K562 (cell line): ENCODE data around the gene KRT1. TPM values are rescaled to one million over a fixed set of nuclear protein-coding genes. Genes with fewer than 3 reads are reported as not detected.

ENCODE experiments used
- ATAC-seq: fragments of 200-7000 bp; cut with Tn5 transposase; 3 replicates; pipeline ENCODE4 v1.9.1; 2020; ENCODE audit warnings: moderate library complexity
- BruUV-seq: library from RNA; stranded (reverse); fragments of 400-500 nt; replicated peaks from 2 replicates; lab custom pipeline; 2021; lab: Mats Ljungman, UMichigan
- CTCF ChIA-PET: fragments of 300-600 bp; formaldehyde crosslinking; extraction: SDS; loops from one replicate; lab custom pipeline; 2021; ENCODE audit warnings: low intra/inter-chr PET ratio; lab: Yijun Ruan, JAX
- POLR2A ChIA-PET: fragments of 300-600, 350-650 bp; sonication (Branson Sonifier 250); formaldehyde crosslinking; extraction: SDS; loops from one replicate; lab custom pipeline; 2021; ENCODE audit warnings: antibody characterized with exemption, inconsistent platforms; lab: Yijun Ruan, JAX
- DNase-seq, 4 experiments: peaks; one replicate each; pipeline versions ENCODE4 v3.0.0 to v3.0.0-alpha.2; 2011 to 2018; ENCODE audit warnings: low spot score in 3 of 4, mixed read lengths in 3 of 4; ENCODE audit errors: extremely low read depth in 1 of 4
- FAIRE-seq: peaks from 2 replicates; lab custom pipeline; 2011; peaks lifted over from hg19 to GRCh38; lab: Jason Lieb, UNC
- H2AFZ ChIP-seq: 2 replicates; pipeline ENCODE4 v1.6.0; 2011; ENCODE audit warnings: low read depth, low read length, control low read depth, inconsistent platforms
- H3K27ac ChIP-seq: fragments of 200-600 bp; 3 replicates; pipeline ENCODE4 v1.8.0; 2011; ENCODE audit warnings: low read depth, mild to moderate bottlenecking, control low read depth, inconsistent platforms, low read length, moderate library complexity, mixed read lengths; ENCODE audit errors: extremely low read depth
- H3K27me3 ChIP-seq, 2 experiments: fragments of 300-600 bp in 1 of 2; 2 replicates in 1 of 2; 3 replicates in 1 of 2; pipeline versions ENCODE4 v1.6.0 to v1.8.0; 2011; ENCODE audit warnings: inconsistent platforms in 2 of 2, low read length in 2 of 2, mild to moderate bottlenecking in 1 of 2, mixed read lengths in 1 of 2, moderate library complexity in 1 of 2; ENCODE audit not compliant: control insufficient read depth in 2 of 2, insufficient read depth in 2 of 2
- H3K36me3 ChIP-seq: fragments of 300-600 bp; 3 replicates; pipeline ENCODE4 v1.8.0; 2011; ENCODE audit warnings: mild to moderate bottlenecking, low read length, inconsistent platforms; ENCODE audit not compliant: control insufficient read depth, insufficient read depth
- H3K4me1 ChIP-seq, 2 experiments: fragments of 200-600 bp in 1 of 2; replicated peaks in 1 of 2; 2 replicates in 1 of 2; 3 replicates in 1 of 2; pipeline versions ENCODE4 v1.5.1 to v1.8.0; 2011; ENCODE audit warnings: inconsistent platforms in 2 of 2, low read length in 2 of 2, mild to moderate bottlenecking in 1 of 2, mixed read lengths in 1 of 2, moderate library complexity in 1 of 2; ENCODE audit not compliant: control insufficient read depth in 2 of 2, insufficient read depth in 2 of 2
- H3K4me2 ChIP-seq: 2 replicates; pipeline ENCODE4 v1.6.1; 2011; ENCODE audit warnings: low read length, control low read depth, inconsistent platforms, mixed read lengths; ENCODE audit not compliant: insufficient read depth
- H3K4me3 ChIP-seq: fragments of 200-600 bp; sonication (generic), shearing (Covaris generic); 2 replicates; pipeline ENCODE4 v1.5.1; 2016; ENCODE audit warnings: control low read depth, inconsistent platforms
- H3K79me2 ChIP-seq: fragments of 200-600 bp; 3 replicates; pipeline ENCODE4 v1.8.0; 2011; ENCODE audit warnings: low read length, inconsistent platforms; ENCODE audit not compliant: control insufficient read depth, insufficient read depth
- H3K9ac ChIP-seq, 2 experiments: 2 replicates each; pipeline versions ENCODE4 v1.6.0 to v1.6.1; 2011; ENCODE audit warnings: low read depth in 2 of 2, low read length in 2 of 2, control low read depth in 1 of 2, inconsistent platforms in 1 of 2, mild to moderate bottlenecking in 1 of 2, mixed read lengths in 1 of 2; ENCODE audit not compliant: insufficient read depth in 1 of 2
- H3K9me1 ChIP-seq: one replicate; pipeline ENCODE4 v1.6.0; 2011; ENCODE audit warnings: inconsistent platforms, mild to moderate bottlenecking, low read length, moderate library complexity; ENCODE audit not compliant: control insufficient read depth, insufficient read depth
- H3K9me3 ChIP-seq: replicated peaks from 2 replicates; pipeline ENCODE4 v1.5.1; 2011; ENCODE audit warnings: low read depth, low read length, inconsistent platforms; ENCODE audit not compliant: control insufficient read depth, insufficient read depth
- H4K20me1 ChIP-seq: replicated peaks from 2 replicates; pipeline ENCODE4 v1.6.1; 2011; ENCODE audit warnings: low read length, inconsistent platforms, mixed read lengths; ENCODE audit not compliant: control insufficient read depth, insufficient read depth
- MAZ ChIP-seq, 2 experiments: fragments of 450-650 bp in 1 of 2; sonication (generic) in 1 of 2; formaldehyde crosslinking; IDR thresholded peaks in 1 of 2; conservative IDR thresholded peaks in 1 of 2; 2 replicates each; pipeline versions ENCODE4 v1.4.0 to v1.5.0; 2020; ENCODE audit warnings: mild to moderate bottlenecking in 1 of 2, missing genetic modification reagents in 1 of 2
- RBM25 ChIP-seq: fragments of 200-400 bp; formaldehyde crosslinking; IDR thresholded peaks from 2 replicates; pipeline ENCODE4 v1.6.1; 2018; ENCODE audit warnings: low read length, low read depth, moderate library complexity; ENCODE audit not compliant: severe bottlenecking
- WGBS: fragments of 100-300 bp; shearing (Covaris generic); methylation state at CpG from one replicate; pipeline ENCODE4 v1.1.6; 2016; ENCODE audit warnings: low coverage, mixed read lengths; ENCODE audit not compliant: insufficient coverage; ENCODE audit errors: missing lambda C conversion rate; 5-methylcytosine and 5-hydroxymethylcytosine counted together
- in situ Hi-C: fragments of 300-500 bp; cut with MboI; formaldehyde crosslinking; loops from 4 replicates; pipeline ENCODE4 v1.15.0; 2018; ENCODE audit warnings: inconsistent platforms, mixed read lengths
- intact Hi-C: fragments of 100-400 bp; cut with micrococcal nuclease; formaldehyde crosslinking; loops from 2 replicates; pipeline ENCODE4 v1.14.2; 2022
- polyA plus RNA-seq, 8 experiments: library from polyadenylated mRNA; depleted of rRNA in 4 of 8; stranded (reverse) in 5 of 8; unstranded in 3 of 8; fragments of >200 nt; fragmentation: Nextera tagmentation in 2 of 8; fragmentation: Illumina TruSeq in 1 of 8; extraction: Ambion mirVana in 2 of 8; extraction: Trizol in 1 of 8; gene quantifications; 2 replicates each; pipeline versions ENCODE4 v1.2.1 to v1.2.3, GENCODE V29; 2011 to 2014; ENCODE audit warnings: inconsistent platforms in 1 of 8, missing spikeins in 1 of 8
- total RNA-seq, 7 experiments: library from RNA; depleted of rRNA in 6 of 7; stranded (reverse); fragments of >200 nt in 6 of 7; fragmentation: Illumina TruSeq in 2 of 7; extraction: Trizol in 2 of 7; gene quantifications; 2 replicates each; pipeline versions ENCODE4 v1.2.1 to v1.2.3, GENCODE V29; 2011 to 2021; ENCODE audit warnings: low replicate concordance in 1 of 7
- TF ChIP-seq, protein P1 (sequence below): fragments of 450-650 bp; formaldehyde crosslinking; IDR thresholded peaks from 2 replicates; pipeline ENCODE4 v1.4.0; 2020; ENCODE audit warnings: mild to moderate bottlenecking

KRT1 gene
- total and polyA plus RNA-seq, 9 of the 15 experiments (the other 6 are each of a cell fraction or from before 2014, with no cell fraction given): 0.18 TPM; not detected in 8

- FAIRE-seq: no peak
- ChIA-PET CTCF (no interaction called here), POLR2A (interaction anchor here (0.6 to 0.7 kb wide), 2 partner anchors 14 to 34 kb away, joined by 3 read pairs; no protein-coding TSS in a partner anchor)
- in situ Hi-C loops: no loop called here
- Histone ChIP-seq H3K9ac (no peak overlapping the region), H3K9me1 (no peaks in the 10 kb centered on the region), H2AFZ (no peak overlapping the region), H3K27me3 (peaks cover 15 to 57% of the 10 kb centered on the region in 2 experiments; a peak in 3 of 5 replicates), H3K9me3 (no peaks in the 10 kb centered on the region), H3K4me3 (no peak overlapping the region), H3K4me2 (no peak overlapping the region), H4K20me1 (peaks cover 7% of the 10 kb centered on the region; the same call in 1 of the 2 replicates), H3K36me3 (no peaks in the 10 kb centered on the region), H3K4me1 (peaks cover 0 to 10% of the 10 kb centered on the region in 2 experiments; a peak in 1 of 5 replicates), H3K27ac (no peak overlapping the region), H3K79me2 (no peaks in the 10 kb centered on the region)
- WGBS: 3% methylated on average over 3 of the region's 3 CpGs
- intact Hi-C loops: loop anchor here (10.0 kb wide), 2 partner anchors 110 to 180 kb away; no protein-coding TSS in a partner anchor
- no TSS peak for BruUV-seq
- ATAC-seq: no peak
- TF ChIP-seq MAZ (CRISPR knock-in tag; conservative IDR thresholded peaks at IDR 0.05 in 1 of 2, IDR thresholded peaks at IDR 0.05 in 1 of 2) (no peak), RBM25 (peak; percentile 62)
- no peak for DNase-seq
Observed at GRCh38 chr12:52695039-52695438, 14.8 kb upstream of the KRT1 start.

DNA sequence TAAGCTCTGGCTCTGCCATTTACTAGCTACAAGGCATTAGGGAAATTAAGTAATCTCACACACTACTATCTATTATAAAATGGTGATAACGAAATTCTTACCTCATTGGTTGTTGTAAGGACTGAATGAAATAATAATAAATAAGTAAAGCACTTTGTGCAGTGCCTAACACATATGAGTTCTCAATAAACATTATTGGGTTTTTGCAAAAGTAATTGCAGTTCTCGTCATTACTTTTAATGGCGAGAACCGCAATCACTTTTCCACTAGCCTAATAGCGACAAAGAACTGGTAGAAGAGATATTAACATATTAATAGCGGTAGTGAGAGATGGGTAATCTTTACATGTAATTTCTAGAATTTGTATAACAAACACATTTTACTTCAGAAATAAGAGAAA, 13.9 kb upstream of the KRT1 start:
- ChIA-PET CTCF (no interaction called here), POLR2A (interaction anchor here (0.6 kb wide), 1 partner anchor 200 kb away, joined by 3 read pairs; no protein-coding TSS in a partner anchor)
- H3K4me2 ChIP-seq: no peak overlapping the region
- H3K4me1 ChIP-seq: peaks cover 0 to 10% of the 10 kb centered on the region in 2 experiments; a peak in 1 of 5 replicates
- BruUV-seq: no TSS peak
- H3K79me2 ChIP-seq: no peaks in the 10 kb centered on the region
- H3K9ac ChIP-seq: no peak overlapping the region
- no peaks in the 10 kb centered on the region for H3K9me1 ChIP-seq
- no peaks in the 10 kb centered on the region for H3K36me3 ChIP-seq
- no peak for DNase-seq
- no peak for FAIRE-seq
- 31% methylated on average over 6 of the region's 6 CpGs for WGBS
- intact Hi-C loops: loop anchor here (10.0 kb wide), 2 partner anchors 109 to 181 kb away; no protein-coding TSS in a partner anchor
- no peaks in the 10 kb centered on the region for H3K9me3 ChIP-seq
- H3K27ac ChIP-seq: no peak overlapping the region
- H3K27me3 ChIP-seq: peaks cover 15 to 52% of the 10 kb centered on the region in 2 experiments; a peak in 3 of 5 replicates
- no peak overlapping the region for H3K4me3 ChIP-seq
- H2AFZ ChIP-seq: no peak overlapping the region
- in situ Hi-C loops: no loop called here
- no peak for ATAC-seq
- TF ChIP-seq, protein P1, sequence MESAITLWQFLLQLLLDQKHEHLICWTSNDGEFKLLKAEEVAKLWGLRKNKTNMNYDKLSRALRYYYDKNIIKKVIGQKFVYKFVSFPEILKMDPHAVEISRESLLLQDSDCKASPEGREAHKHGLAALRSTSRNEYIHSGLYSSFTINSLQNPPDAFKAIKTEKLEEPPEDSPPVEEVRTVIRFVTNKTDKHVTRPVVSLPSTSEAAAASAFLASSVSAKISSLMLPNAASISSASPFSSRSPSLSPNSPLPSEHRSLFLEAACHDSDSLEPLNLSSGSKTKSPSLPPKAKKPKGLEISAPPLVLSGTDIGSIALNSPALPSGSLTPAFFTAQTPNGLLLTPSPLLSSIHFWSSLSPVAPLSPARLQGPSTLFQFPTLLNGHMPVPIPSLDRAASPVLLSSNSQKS (CRISPR knock-in tag): no peak
- H4K20me1 ChIP-seq: peaks cover 4% of the 10 kb centered on the region; the same call in 1 of the 2 replicates
